Thyroid gland (tissue), 4 donors: ENCODE measurements around the gene SDCCAG8.

Experiments
- POLR2A ChIP-seq, 2 donors: fragments of 450-650 bp; IDR thresholded peaks; one replicate each; pipeline ENCODE4 v1.6.1; 2017; ENCODE audit warnings: antibody characterized with exemption in 2 of 2, mild to moderate bottlenecking in 2 of 2, moderate library complexity in 1 of 2
- TF ChIP-seq, protein P1 (sequence below), 6 experiments: fragments of 200-600 bp in 3 of 6; fragments of 450-650 bp in 3 of 6; sonication (generic) in 3 of 6; IDR thresholded peaks; one replicate each; pipeline ENCODE4 v1.5.1; 2016 to 2019; ENCODE audit warnings: antibody characterized with exemption in 6 of 6, mild to moderate bottlenecking in 2 of 6, inconsistent platforms in 1 of 6, moderate library complexity in 1 of 6

DNA sequence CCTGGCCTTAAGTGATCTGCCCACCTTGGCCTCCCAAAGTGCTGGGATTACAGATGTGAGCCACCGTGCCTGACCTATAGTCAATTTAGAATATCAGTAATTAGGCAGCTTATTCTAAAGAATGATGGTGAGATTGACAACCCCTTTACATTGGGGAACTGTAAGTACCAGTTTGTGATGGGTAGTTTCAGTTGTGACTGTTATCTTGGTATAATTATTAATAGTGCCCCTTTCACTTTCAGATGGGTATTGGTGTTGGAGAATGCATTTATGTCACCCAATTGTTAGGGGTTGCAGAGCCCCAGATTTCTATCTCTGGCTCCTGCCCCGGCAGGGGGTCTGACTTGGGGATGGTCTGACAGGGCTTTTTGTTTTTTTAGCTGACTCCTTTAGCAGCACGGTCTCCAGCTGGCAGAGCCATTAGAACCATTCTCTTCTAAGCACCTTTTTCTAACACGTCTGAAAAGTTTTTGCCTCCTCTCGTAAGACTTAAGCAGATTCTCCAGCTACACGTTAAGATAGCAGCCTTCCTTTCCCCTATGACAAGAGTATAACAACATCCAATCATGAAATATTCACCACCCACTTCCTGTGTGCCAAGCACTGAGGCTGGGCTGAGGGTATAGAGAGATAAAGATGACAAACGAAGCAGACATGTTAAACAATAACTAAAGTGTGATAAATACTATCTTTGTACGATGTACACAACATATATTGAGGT is 157.8 kb downstream of the SDCCAG8 start:
- TF ChIP-seq, protein P1, sequence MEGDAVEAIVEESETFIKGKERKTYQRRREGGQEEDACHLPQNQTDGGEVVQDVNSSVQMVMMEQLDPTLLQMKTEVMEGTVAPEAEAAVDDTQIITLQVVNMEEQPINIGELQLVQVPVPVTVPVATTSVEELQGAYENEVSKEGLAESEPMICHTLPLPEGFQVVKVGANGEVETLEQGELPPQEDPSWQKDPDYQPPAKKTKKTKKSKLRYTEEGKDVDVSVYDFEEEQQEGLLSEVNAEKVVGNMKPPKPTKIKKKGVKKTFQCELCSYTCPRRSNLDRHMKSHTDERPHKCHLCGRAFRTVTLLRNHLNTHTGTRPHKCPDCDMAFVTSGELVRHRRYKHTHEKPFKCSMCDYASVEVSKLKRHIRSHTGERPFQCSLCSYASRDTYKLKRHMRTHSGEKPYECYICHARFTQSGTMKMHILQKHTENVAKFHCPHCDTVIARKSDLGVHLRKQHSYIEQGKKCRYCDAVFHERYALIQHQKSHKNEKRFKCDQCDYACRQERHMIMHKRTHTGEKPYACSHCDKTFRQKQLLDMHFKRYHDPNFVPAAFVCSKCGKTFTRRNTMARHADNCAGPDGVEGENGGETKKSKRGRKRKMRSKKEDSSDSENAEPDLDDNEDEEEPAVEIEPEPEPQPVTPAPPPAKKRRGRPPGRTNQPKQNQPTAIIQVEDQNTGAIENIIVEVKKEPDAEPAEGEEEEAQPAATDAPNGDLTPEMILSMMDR (IDR thresholded peaks at IDR 0.05): no peak
- TF ChIP-seq POLR2A (IDR thresholded peaks at IDR 0.05): no peak
